IPS-18c (cell line): ENCODE data around the gene RIF1.

Experiments
- H3K4me3 ChIP-seq: 2 replicates; pipeline ENCODE4 v1.7.0; 2013; ENCODE audit warnings: low read depth, mild to moderate bottlenecking, low read length, moderate library complexity; ENCODE audit not compliant: insufficient read depth
- H3K9me3 ChIP-seq: one replicate; pipeline ENCODE4 v1.6.1; 2013; ENCODE audit warnings: mild to moderate bottlenecking, low read length, moderate library complexity; ENCODE audit not compliant: control insufficient read depth, insufficient read depth

The RIF1 gene

DNA sequence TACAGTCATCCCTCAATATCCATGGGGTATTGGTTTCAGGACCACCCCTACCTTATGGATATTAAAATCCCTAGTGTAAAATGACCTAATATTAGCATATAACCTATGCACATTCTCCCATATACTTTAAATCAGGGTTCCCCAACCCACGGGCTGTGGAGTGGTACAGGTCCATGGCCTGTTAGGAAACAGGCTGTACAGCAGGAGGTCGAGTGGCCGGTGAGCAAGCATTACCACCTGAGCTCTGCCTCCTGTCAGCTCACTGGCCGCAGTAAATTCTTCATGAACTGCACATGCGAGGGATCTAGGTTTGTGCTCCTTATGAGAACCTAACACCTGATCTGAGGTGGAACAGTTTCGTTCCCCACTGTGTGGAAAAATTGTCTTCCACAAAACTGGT, 73.8 kb downstream of the RIF1 start:
- Histone ChIP-seq H3K9me3 (no peaks in the 10 kb centered on the region), H3K4me3 (no peak overlapping the region)

DNA sequence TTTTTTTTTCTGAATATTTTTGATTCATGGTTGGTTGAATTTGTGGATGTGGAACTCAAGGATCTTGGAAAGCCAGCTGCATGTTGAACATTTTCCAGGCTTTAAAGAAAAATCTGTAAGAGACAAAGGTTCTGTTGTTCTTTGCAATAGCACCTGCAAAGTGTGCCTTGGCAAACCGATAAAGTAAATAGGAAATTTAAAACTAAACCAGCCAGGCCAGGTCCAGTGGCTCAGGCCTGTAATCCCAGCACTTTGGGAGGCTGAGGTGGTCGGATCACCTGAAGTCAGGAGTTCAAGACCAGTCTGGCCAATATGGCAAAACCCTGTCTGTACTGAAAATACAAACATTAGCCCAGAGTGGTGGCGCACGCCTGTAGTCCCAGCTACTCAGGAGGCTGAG, 74.4 kb downstream of the RIF1 start:
- H3K4me3 ChIP-seq, result no peak overlapping the region
- no peaks in the 10 kb centered on the region for H3K9me3 ChIP-seq

DNA sequence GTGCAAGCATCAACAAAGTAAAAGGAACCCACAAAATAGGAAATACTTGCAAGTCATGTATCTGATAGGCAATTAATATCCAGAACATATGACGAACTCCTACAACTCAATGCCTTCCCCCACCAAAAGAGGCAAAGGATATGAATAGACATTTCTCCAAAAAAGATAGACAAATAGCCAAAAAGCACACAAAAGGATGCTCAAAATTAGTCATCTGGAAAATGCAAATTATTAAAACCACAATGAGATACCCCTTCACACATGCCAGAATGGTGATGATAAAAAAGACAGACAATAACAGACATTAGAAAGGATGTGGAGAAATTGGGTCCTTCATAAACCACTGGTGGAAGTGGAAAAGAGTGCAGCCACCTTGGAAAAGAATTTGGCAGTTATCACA, 76.4 kb downstream of the RIF1 start:
- Histone ChIP-seq H3K9me3 (no peaks in the 10 kb centered on the region), H3K4me3 (no peak overlapping the region)

DNA sequence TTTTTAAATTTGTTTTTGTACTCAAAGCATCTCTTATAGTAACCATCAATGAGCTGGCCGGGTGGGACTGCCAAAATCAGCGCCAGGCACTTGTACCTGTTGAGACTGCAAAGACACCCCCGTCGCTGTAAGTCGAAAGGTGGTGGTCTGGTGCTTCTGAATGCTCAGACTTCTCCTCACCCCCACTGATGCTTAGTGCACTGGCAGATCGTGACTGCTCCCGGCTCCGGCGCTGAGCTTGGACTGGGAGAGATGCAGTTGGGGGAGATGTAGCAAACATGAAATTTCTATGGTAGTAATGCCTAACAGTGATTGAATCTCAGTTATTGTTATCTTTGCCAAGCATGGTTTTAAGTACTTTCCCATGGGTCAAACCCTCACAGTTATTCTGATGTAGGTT, 80.6 kb downstream of the RIF1 start:
- no peaks in the 10 kb centered on the region for H3K9me3 ChIP-seq
- H3K4me3 ChIP-seq, result no peak overlapping the region

- H3K9me3 ChIP-seq, result no peaks in the 10 kb centered on the region
- no peak overlapping the region for H3K4me3 ChIP-seq
These were observed 81.8 kb downstream of the RIF1 start for GRCh38 chr2:151491496-151491895.

DNA sequence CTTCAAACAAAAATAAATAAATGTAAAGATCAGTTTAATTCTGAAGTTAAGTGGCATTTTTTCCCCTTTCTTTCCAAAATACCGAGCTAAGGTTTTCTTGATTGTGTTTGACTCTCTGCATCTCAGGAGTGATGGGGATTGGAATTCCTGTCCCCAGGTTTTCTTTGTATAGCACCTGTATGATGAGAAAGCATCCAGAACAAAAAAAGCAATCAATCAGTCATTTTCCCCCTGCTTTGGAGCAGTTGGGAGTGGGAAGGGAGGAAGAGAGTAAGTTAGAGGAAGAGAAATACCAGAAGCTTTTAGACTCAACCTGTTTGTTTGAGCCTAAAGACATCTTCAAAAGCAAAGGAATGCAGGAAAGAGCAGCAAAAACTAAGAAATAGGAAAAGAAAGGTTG, 88.5 kb downstream of the RIF1 start:
- no peaks in the 10 kb centered on the region for H3K9me3 ChIP-seq
- no peak overlapping the region for H3K4me3 ChIP-seq

DNA sequence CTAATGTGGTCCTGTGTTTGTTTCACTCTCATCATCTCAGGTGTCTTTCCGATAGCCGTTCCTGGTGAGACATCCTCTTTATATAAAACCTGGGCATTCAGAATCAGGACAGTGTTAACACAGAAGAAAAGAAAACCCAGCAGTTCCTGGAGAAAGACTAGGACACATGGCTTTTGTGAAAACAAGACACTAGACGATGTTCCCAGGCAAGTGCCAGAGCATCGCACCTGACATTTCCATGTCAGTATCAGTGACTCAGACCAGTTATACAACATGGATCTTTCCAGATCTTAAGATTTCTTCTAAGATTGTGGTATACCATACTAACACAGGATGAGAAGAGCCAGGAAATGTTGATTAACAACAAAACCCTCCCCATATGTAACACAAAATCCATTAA, 96.5 kb downstream of the RIF1 start:
- Histone ChIP-seq H3K9me3 (no peaks in the 10 kb centered on the region), H3K4me3 (no peak overlapping the region)

DNA sequence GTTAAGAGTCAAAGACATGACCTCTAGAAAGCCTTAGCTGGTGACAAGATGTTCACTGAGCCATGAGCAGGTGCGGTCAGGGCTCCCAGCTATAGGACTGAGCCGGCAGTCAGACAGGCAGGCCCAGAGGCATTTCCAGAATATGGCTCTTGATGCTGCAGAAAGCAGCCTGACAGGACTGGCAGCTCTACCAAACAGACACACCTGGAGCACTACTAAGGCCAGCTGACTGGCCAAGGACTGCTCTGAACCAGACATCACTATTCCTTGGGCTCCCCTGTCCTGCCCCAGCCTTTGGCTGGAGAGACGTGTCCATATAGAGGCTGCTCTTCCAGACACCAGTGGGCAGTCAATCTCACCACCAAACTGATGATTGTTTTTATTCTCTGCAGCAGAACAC, 98.8 kb downstream of the RIF1 start:
- Histone ChIP-seq H3K4me3 (no peak overlapping the region), H3K9me3 (no peaks in the 10 kb centered on the region)

- H3K4me3 ChIP-seq, result no peak overlapping the region
- H3K9me3 ChIP-seq, result no peaks in the 10 kb centered on the region
These were observed 109.1 kb downstream of the RIF1 start for GRCh38 chr2:151518802-151519201.

- Histone ChIP-seq H3K4me3 (no peak overlapping the region), H3K9me3 (no peaks in the 10 kb centered on the region)
These were observed 111.3 kb downstream of the RIF1 start for GRCh38 chr2:151520976-151521375.

DNA sequence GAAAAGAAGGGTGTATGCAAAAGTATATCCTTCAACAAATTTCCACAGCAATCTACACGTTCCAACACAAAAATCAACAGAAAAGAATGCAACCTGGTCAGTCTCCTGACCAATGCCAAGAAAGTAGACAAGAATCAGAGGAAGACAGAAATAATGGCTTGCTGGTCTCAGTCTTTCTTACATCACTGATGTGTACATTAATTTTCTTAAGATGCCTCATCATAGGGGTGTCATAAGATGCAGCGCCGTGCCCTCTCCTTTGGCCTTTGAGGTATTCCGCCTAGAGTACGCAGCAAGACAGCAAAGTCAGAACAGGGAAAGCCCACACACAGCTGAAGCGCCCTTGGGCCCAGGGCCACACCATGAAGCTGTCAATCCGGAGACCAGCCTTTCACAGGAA, 112.9 kb downstream of the RIF1 start:
- Histone ChIP-seq H3K4me3 (no peak overlapping the region), H3K9me3 (no peaks in the 10 kb centered on the region)

DNA sequence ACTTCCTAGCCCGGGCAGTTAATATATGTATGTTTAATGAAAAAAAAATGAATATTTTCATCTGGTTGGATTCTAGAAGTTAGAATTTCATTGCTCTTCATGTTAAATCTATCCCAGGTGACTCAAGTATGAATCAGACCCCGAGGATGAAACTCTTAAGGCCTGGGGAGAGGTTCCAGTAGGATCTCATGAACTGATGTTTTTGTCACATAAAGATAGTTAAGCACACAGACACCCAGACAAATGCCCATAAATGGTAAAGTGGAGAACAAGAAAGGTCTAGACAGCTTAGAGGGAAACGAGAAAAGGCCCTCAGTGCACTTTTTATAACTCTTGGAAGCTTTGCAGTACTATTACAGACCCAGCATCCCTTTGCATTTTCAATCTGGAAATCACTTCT, 114.1 kb downstream of the RIF1 start:
- Histone ChIP-seq H3K9me3 (no peaks in the 10 kb centered on the region), H3K4me3 (no peak overlapping the region)

- H3K9me3 ChIP-seq, result no peaks in the 10 kb centered on the region
- no peak overlapping the region for H3K4me3 ChIP-seq
These were observed 116.2 kb downstream of the RIF1 start for GRCh38 chr2:151525821-151526373.

DNA sequence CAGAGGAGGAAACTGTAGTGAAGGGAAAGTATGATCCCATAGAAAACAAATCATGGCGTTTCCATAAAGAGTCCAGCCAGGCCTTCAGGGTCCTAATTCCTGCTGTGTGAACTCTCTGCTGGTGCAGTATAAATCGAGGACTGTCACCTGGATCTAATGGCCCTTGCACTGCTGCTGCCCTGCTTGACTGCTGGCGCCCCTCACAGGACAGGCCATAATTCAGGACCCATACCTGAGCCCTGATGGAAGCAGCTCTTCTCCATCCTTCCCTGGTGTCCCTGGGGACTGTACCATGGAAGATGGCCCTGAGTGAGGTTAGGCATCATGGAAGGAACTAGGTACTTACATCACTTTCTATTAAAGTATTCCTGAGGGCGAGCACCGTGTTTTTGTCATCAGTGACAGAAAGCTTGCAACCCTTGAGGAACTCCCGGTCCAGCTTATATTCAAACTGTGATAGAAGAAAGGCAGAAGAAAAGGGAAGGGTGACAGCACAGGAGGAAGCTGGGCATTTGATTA, 116.9 kb downstream of the RIF1 start:
- no peaks in the 10 kb centered on the region for H3K9me3 ChIP-seq
- H3K4me3 ChIP-seq, result no peak overlapping the region
